KMS-11 (cell line): ENCODE results near the gene PAQR6.

Experiments used
- H2AFZ ChIP-seq: fragments of 200-600 bp; sonication (generic); 2 replicates; pipeline ENCODE4 v1.6.1; 2016; ENCODE audit warnings: antibody characterized with exemption, mixed run types, low read depth
- H3K27ac ChIP-seq: fragments of 200-600 bp; sonication (generic); 2 replicates; pipeline ENCODE4 v1.6.1; 2016; ENCODE audit warnings: mild to moderate bottlenecking, mixed run types
- H3K27me3 ChIP-seq: fragments of 200-600 bp; sonication (generic); 2 replicates; pipeline ENCODE4 v1.6.1; 2017; ENCODE audit warnings: mild to moderate bottlenecking, low read depth, mixed run types, moderate library complexity; ENCODE audit not compliant: insufficient read depth
- H3K36me3 ChIP-seq: fragments of 200-600 bp; sonication (generic); 2 replicates; pipeline ENCODE4 v1.6.1; 2017; ENCODE audit warnings: mild to moderate bottlenecking, mixed run types; ENCODE audit not compliant: insufficient read depth
- H3K4me1 ChIP-seq: fragments of 200-600 bp; sonication (generic); 2 replicates; pipeline ENCODE4 v1.6.1; 2016; ENCODE audit warnings: mild to moderate bottlenecking, low read depth, mixed run types; ENCODE audit not compliant: poor library complexity, severe bottlenecking
- H3K4me2 ChIP-seq: fragments of 200-600 bp; sonication (generic); 2 replicates; pipeline ENCODE4 v1.7.0; 2016; ENCODE audit warnings: mild to moderate bottlenecking, mixed run types
- H3K4me3 ChIP-seq: fragments of 200-600 bp; sonication (generic); IDR thresholded peaks from 2 replicates; pipeline ENCODE4 v1.6.1; 2017; ENCODE audit warnings: low read depth, low read length, mixed read lengths; ENCODE audit not compliant: insufficient read depth
- H3K79me2 ChIP-seq: fragments of 200-600 bp; sonication (generic); 2 replicates; pipeline ENCODE4 v1.6.1; 2016; ENCODE audit warnings: low read depth, mixed run types; ENCODE audit not compliant: insufficient read depth
- H3K9ac ChIP-seq: fragments of 200-600 bp; sonication (generic); 2 replicates; pipeline ENCODE4 v1.6.1; 2016; ENCODE audit warnings: mild to moderate bottlenecking, mixed run types
- H4K20me1 ChIP-seq: fragments of 200-600 bp; sonication (generic); 2 replicates; pipeline ENCODE4 v1.6.1; 2016; ENCODE audit warnings: mild to moderate bottlenecking, mixed run types; ENCODE audit not compliant: insufficient read depth
- TF ChIP-seq, protein P1 (sequence below): fragments of 200-600 bp; sonication (generic); conservative IDR thresholded peaks from 2 replicates; pipeline ENCODE4 v1.6.1; 2017; ENCODE audit warnings: low read depth, mild to moderate bottlenecking, antibody characterized with exemption, low read length, moderate library complexity, mixed read lengths

The PAQR6 gene

DNA sequence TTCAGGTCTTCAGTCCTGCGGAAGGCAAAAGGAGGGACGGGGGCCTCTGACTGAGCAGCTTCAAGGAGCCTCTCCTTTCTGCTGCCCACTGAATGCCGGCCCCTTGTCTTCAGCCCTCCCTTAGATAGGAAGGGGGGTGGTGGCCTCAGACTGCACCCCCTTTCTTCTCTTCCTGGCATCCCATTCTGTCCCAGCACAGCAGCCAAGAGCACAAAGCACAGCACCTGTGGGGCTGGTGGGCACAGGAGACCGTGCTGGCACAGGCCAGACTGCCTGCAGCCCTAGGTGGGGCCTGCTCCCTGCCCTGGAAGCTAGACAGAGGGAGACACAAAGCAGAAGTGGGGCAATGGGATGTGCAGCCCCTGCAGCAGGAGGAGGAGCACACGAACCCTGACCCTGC lies 1.7 kb upstream of the PAQR6 start:
- peaks cover 19% of the 10 kb centered on the region for H3K4me1 ChIP-seq
- no peak overlapping the region for H3K9ac ChIP-seq
- no peak overlapping the region for H3K4me3 ChIP-seq
- H3K4me2 ChIP-seq: no peak overlapping the region
- peaks cover 18% of the 10 kb centered on the region; the same call in 1 of the 2 replicates for H3K36me3 ChIP-seq
- no peak overlapping the region for H3K27ac ChIP-seq
- no peak overlapping the region for H2AFZ ChIP-seq
- no peaks in the 10 kb centered on the region for H3K79me2 ChIP-seq
- TF ChIP-seq, protein P1, sequence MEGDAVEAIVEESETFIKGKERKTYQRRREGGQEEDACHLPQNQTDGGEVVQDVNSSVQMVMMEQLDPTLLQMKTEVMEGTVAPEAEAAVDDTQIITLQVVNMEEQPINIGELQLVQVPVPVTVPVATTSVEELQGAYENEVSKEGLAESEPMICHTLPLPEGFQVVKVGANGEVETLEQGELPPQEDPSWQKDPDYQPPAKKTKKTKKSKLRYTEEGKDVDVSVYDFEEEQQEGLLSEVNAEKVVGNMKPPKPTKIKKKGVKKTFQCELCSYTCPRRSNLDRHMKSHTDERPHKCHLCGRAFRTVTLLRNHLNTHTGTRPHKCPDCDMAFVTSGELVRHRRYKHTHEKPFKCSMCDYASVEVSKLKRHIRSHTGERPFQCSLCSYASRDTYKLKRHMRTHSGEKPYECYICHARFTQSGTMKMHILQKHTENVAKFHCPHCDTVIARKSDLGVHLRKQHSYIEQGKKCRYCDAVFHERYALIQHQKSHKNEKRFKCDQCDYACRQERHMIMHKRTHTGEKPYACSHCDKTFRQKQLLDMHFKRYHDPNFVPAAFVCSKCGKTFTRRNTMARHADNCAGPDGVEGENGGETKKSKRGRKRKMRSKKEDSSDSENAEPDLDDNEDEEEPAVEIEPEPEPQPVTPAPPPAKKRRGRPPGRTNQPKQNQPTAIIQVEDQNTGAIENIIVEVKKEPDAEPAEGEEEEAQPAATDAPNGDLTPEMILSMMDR: no peak
- no peaks in the 10 kb centered on the region for H3K27me3 ChIP-seq
- no peaks in the 10 kb centered on the region for H4K20me1 ChIP-seq

DNA sequence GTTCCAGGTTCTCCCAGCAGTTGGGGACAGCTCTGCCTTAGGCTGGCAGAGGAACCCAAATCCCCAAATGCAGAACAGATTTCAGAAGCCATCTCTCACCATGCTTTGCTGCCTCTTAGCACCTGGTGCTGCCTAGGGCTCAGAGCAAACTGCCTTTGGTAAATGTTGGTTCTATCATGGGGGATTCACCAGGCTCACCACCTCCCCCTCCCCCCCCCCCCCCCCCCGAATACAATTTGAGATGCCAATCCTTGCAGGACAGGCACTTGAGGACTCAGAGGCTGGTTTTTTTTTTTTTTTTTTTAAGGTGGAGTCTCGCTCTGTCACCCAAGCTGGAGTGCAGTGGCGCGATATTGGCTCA lies 447 bp upstream of the PAQR6 start:
- no peak overlapping the region for H3K27ac ChIP-seq
- H3K9ac ChIP-seq: no peak overlapping the region
- H3K4me1 ChIP-seq: peaks cover 17% of the 10 kb centered on the region
- H4K20me1 ChIP-seq: no peaks in the 10 kb centered on the region
- TF ChIP-seq, protein P1: no peak
- H3K27me3 ChIP-seq: no peaks in the 10 kb centered on the region
- H2AFZ ChIP-seq: no peak overlapping the region
- H3K4me3 ChIP-seq: no peak overlapping the region
- H3K4me2 ChIP-seq: no peak overlapping the region
- H3K36me3 ChIP-seq: peaks cover 18% of the 10 kb centered on the region; the same call in 1 of the 2 replicates
- no peaks in the 10 kb centered on the region for H3K79me2 ChIP-seq

DNA sequence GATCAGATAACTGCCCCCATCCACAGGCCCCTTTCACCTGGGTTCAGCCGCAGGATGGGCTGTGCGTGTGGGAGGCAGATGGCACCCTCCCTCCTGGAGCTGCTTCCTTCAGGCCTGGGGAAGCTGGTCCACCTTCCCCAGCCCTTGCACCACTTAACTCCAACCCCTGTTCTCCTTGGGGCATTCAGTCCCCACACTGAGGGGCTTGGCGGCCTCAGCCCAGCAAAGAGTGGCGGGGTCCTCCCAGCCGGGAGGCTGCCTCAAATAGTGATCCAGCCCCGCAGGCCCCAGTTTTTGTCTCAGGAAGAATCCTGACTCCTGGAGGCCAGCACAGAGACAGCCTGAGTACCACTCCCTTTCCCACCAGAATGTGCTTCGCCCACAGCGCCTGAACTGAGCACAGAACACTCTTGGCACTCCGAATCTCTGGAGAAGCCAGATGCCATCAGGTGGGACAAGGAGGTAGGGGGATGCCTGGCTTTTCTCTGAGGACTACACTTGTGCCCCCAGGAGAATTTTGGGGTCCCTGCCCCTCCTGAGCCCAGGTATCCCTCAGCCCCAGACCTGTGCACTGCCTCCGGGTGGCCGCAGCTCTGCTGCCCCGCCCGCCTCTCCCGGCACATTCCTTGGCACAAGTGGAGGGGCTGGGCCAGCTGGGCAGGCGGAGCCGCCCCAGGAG lies 936 bp downstream of the PAQR6 start:
- Histone ChIP-seq H3K4me1 (peaks cover 3% of the 10 kb centered on the region), H3K27me3 (no peaks in the 10 kb centered on the region), H3K4me2 (no peak overlapping the region), H4K20me1 (no peaks in the 10 kb centered on the region), H3K79me2 (no peaks in the 10 kb centered on the region), H3K36me3 (peaks cover 6% of the 10 kb centered on the region; the same call in 1 of the 2 replicates), H3K9ac (no peak overlapping the region), H3K27ac (no peak overlapping the region), H2AFZ (no peak overlapping the region), H3K4me3 (no peak overlapping the region)
- TF ChIP-seq, protein P1: no peak

DNA sequence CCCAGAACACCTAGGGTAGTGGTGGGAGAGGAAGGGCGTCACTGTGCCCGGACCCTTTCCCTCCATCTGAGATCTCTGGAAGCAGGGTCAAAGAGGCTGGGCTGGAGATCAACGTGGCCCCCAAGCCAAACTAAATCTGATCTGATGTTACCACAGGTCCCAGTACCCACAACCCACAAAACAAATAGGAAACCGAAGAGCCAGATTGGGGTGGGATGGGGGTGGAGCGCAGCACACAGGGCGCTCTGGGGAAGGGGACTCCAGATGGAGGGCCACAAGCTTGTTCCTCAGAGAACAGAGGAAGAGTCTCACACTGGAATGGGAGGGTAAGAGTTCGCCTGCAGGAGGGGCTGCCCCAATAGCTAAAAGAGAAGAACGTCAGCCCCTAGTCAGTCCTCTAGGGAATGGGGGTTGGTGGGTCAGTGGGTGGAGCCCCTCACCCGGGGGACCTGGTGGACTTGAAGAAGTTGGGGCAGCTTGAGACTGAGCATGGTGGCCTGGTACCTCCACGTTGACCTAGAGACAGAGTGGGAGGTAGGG lies 1.5 kb downstream of the PAQR6 start:
- Histone ChIP-seq H3K79me2 (no peaks in the 10 kb centered on the region), H3K4me2 (no peak overlapping the region), H3K27ac (no peak overlapping the region), H3K36me3 (peaks cover under 1% of the 10 kb centered on the region; the same call in 1 of the 2 replicates), H3K9ac (no peak overlapping the region), H3K27me3 (no peaks in the 10 kb centered on the region), H4K20me1 (no peaks in the 10 kb centered on the region), H2AFZ (no peak overlapping the region), H3K4me1 (no peaks in the 10 kb centered on the region), H3K4me3 (no peak overlapping the region)
- TF ChIP-seq, protein P1: no peak
